ENCODE data around the gene PLEKHH1.

GRCh38 chr14:67577909-67578749, 45.0 kb downstream of the PLEKHH1 start:
- TF ChIP-seq CTCF (IDR thresholded peaks at IDR 0.05; ENCODE audit: poor library complexity, severe bottlenecking) (no peak), RAD21 (conservative IDR thresholded peaks at IDR 0.05) (no peak), REST (IDR thresholded peaks at IDR 0.05; ENCODE audit: borderline replicate concordance) (no peak), TAF1 (IDR thresholded peaks at IDR 0.05; ENCODE audit: low read depth) (no peak), MXI1 (conservative IDR thresholded peaks at IDR 0.05; ENCODE audit: poor library complexity, severe bottlenecking) (no peak)

All from neural cell (in vitro differentiated cells).